HepG2 (cell line): ENCODE measurements around the gene CPO. TPM values are rescaled to one million over a fixed set of nuclear protein-coding genes. Genes with fewer than 3 reads are reported as not detected.

Source experiments
- ATAC-seq: fragments of 200-7000 bp; cut with Tn5 transposase; 3 replicates; pipeline ENCODE4 v1.9.1; 2020; ENCODE audit warnings: mild to moderate bottlenecking, moderate library complexity
- BruUV-seq: library from RNA; stranded (reverse); fragments of 400-500 nt; replicated peaks from 2 replicates; lab custom pipeline; 2021; lab: Mats Ljungman, UMichigan
- CTCF ChIA-PET: fragments of 300-600 bp; formaldehyde crosslinking; extraction: SDS; loops from one replicate; lab custom pipeline; 2021; ENCODE audit warnings: low total read pairs, inconsistent platforms, low intra/inter-chr PET ratio; lab: Yijun Ruan, JAX
- POLR2A ChIA-PET: fragments of 350-600 bp; sonication (Branson Sonifier 250); formaldehyde crosslinking; loops from one replicate; lab custom pipeline; 2020; ENCODE audit warnings: antibody characterized with exemption, inconsistent platforms; lab: Yijun Ruan, JAX
- DNase-seq: peaks from one replicate; pipeline ENCODE4 v3.0.0-alpha.2; 2015; ENCODE audit warnings: low spot score
- FAIRE-seq: peaks from 3 replicates; lab custom pipeline; 2011; peaks lifted over from hg19 to GRCh38; lab: Jason Lieb, UNC
- H2AFZ ChIP-seq: one replicate; pipeline ENCODE4 v1.6.1; 2011; ENCODE audit warnings: low read length, inconsistent platforms
- H3K27ac ChIP-seq: fragments of 300-600 bp; 3 replicates; pipeline ENCODE4 v1.8.0; 2011; ENCODE audit warnings: mixed run types, mild to moderate bottlenecking, mixed read lengths, low read length, inconsistent platforms; ENCODE audit not compliant: insufficient read depth; ENCODE audit errors: extremely low read length
- H3K27me3 ChIP-seq, 2 experiments: fragments of 200-600 bp in 1 of 2; 2 replicates in 1 of 2; 3 replicates in 1 of 2; pipeline versions ENCODE4 v1.6.0 to v1.8.0; 2011; ENCODE audit warnings: low read length in 2 of 2, mild to moderate bottlenecking in 2 of 2, moderate library complexity in 2 of 2, inconsistent platforms in 1 of 2; ENCODE audit not compliant: insufficient read depth in 2 of 2, control insufficient read depth in 1 of 2
- H3K36me3 ChIP-seq, 2 experiments: fragments of 200-600 bp in 1 of 2; replicated peaks in 1 of 2; 2 replicates in 1 of 2; 3 replicates in 1 of 2; pipeline versions ENCODE4 v1.5.1 to v1.8.0; 2011; ENCODE audit warnings: low read length in 2 of 2, inconsistent platforms in 1 of 2; ENCODE audit not compliant: insufficient read depth in 2 of 2, control insufficient read depth in 1 of 2
- H3K4me1 ChIP-seq: 2 replicates; pipeline ENCODE4 v1.5.1; 2012; ENCODE audit warnings: low read length, inconsistent platforms; ENCODE audit not compliant: insufficient read depth
- H3K4me2 ChIP-seq: 2 replicates; pipeline ENCODE4 v1.6.0; 2011; ENCODE audit warnings: low read depth, low read length, inconsistent platforms
- H3K4me3 ChIP-seq, 3 experiments: fragments of 200-600 bp in 1 of 3; sonication (generic), shearing (Covaris generic) in 1 of 3; replicated peaks in 1 of 3; 2 replicates each; pipeline ENCODE4 v1.5.1; 2011 to 2016; ENCODE audit warnings: low read length in 3 of 3, inconsistent platforms in 2 of 3, low read depth in 2 of 3, mild to moderate bottlenecking in 2 of 3, control low read depth in 1 of 3, mixed read lengths in 1 of 3; ENCODE audit not compliant: insufficient read depth in 1 of 3
- H3K79me2 ChIP-seq: one replicate; pipeline ENCODE4 v1.6.1; 2011; ENCODE audit warnings: low read length, inconsistent platforms; ENCODE audit not compliant: insufficient read depth
- H3K9ac ChIP-seq: 2 replicates; pipeline ENCODE4 v1.6.0; 2011; ENCODE audit warnings: mild to moderate bottlenecking, low read depth, low read length, inconsistent platforms; ENCODE audit not compliant: insufficient read depth
- H3K9me3 ChIP-seq: 2 replicates; pipeline ENCODE4 v1.5.1; 2012; ENCODE audit warnings: mild to moderate bottlenecking, low read length
- H4K20me1 ChIP-seq: 2 replicates; pipeline ENCODE4 v1.6.0; 2011; ENCODE audit warnings: inconsistent platforms, mild to moderate bottlenecking, low read length, moderate library complexity; ENCODE audit not compliant: insufficient read depth
- PATZ1 ChIP-seq: sonication (generic); formaldehyde crosslinking; IDR thresholded peaks from 2 replicates; pipeline ENCODE4 v1.4.0; 2020; ENCODE audit warnings: missing genetic modification reagents
- ZNF12 ChIP-seq: sonication (generic); formaldehyde crosslinking; IDR thresholded peaks from 2 replicates; pipeline ENCODE4 v1.5.0; 2020; ENCODE audit warnings: missing genetic modification reagents
- ZNF20 ChIP-seq: sonication (generic); formaldehyde crosslinking; IDR thresholded peaks from 2 replicates; pipeline ENCODE4 v1.4.0; 2020; ENCODE audit warnings: mild to moderate bottlenecking, moderate library complexity, missing genetic modification reagents
- ZNF205 ChIP-seq: IDR thresholded peaks from 2 replicates; pipeline ENCODE4 v1.6.1; 2018; ENCODE audit warnings: missing biosample characterization, missing genetic modification reagents
- ZNF710 ChIP-seq: sonication (generic); formaldehyde crosslinking; IDR thresholded peaks from 2 replicates; pipeline ENCODE4 v1.5.0; 2020; ENCODE audit warnings: mild to moderate bottlenecking, missing genetic modification reagents, borderline replicate concordance
- WGBS: methylation state at CpG from one replicate; pipeline ENCODE4 v1.1.6; 2017; ENCODE audit warnings: low lambda C conversion rate; 5-methylcytosine and 5-hydroxymethylcytosine counted together
- in situ Hi-C: cut with HindIII; loops from 2 replicates; pipeline ENCODE4 v1.10.0; 2017; ENCODE audit warnings: low pct_unique_long_range_greater_than_20kb; ENCODE audit not compliant: extremely low pct_ligation_motif_present
- intact Hi-C: fragments of 100-400 bp; cut with micrococcal nuclease; formaldehyde crosslinking; loops from one replicate; pipeline ENCODE4 v1.10.0; 2022; ENCODE audit not compliant: unreplicated experiment
- polyA plus RNA-seq, 8 experiments: library from polyadenylated mRNA; depleted of rRNA in 3 of 8; stranded (reverse) in 7 of 8; unstranded in 1 of 8; fragments of >200 nt; fragmentation: Illumina TruSeq in 4 of 8; extraction: Trizol in 4 of 8; gene quantifications; 2 replicates each; pipeline versions ENCODE4 v1.2.1 to v1.2.3, GENCODE V29; 2011 to 2016; ENCODE audit warnings: low read depth in 4 of 8, missing spikeins in 1 of 8, mixed read lengths in 1 of 8; ENCODE audit not compliant: insufficient read depth in 1 of 8
- total RNA-seq, 5 experiments: library from RNA; depleted of rRNA; stranded (reverse); fragments of >200 nt; fragmentation: Illumina TruSeq; extraction: Trizol; gene quantifications; 2 replicates each; pipeline ENCODE4 v1.2.3, GENCODE V29; 2016; ENCODE audit warnings: low read depth in 1 of 5

CPO gene
- total and polyA plus RNA-seq, 2 of the 13 experiments (the other 11 are each of a cell fraction or from before 2014, with no cell fraction given), result 0.07 TPM; not detected in 1

- H3K27me3 ChIP-seq, result no peaks in the 10 kb centered on the region
- no peak overlapping the region for H3K4me3 ChIP-seq
- no peak overlapping the region for H3K4me2 ChIP-seq
- ATAC-seq (no peak), FAIRE-seq (no peak), DNase-seq (no peak)
- no peaks in the 10 kb centered on the region for H3K36me3 ChIP-seq
- CTCF ChIA-PET, result no interaction called here
- no peak overlapping the region for H2AFZ ChIP-seq
- WGBS, result 41% methylated on average over 5 of the region's 5 CpGs
- H3K79me2 ChIP-seq, result no peaks in the 10 kb centered on the region
- POLR2A ChIA-PET, result no interaction called here
- intact Hi-C loops (no loop called here), in situ Hi-C loops (no loop called here)
- H3K4me1 ChIP-seq, result no peaks in the 10 kb centered on the region
- no peaks in the 10 kb centered on the region for H3K9me3 ChIP-seq
- no peak overlapping the region for H3K9ac ChIP-seq
- BruUV-seq, result no TSS peak
- no peak overlapping the region for H3K27ac ChIP-seq
- no peaks in the 10 kb centered on the region for H4K20me1 ChIP-seq
- TF ChIP-seq ZNF12 (CRISPR knock-in tag), result no peak
These were observed 17.8 kb upstream of the CPO start for GRCh38 chr2:206921529-206921928.

- DNase-seq (no peak), FAIRE-seq (no peak), ATAC-seq (no peak)
- no peaks in the 10 kb centered on the region for H3K79me2 ChIP-seq
- H3K36me3 ChIP-seq, result no peaks in the 10 kb centered on the region
- H3K27ac ChIP-seq, result no peak overlapping the region
- H3K27me3 ChIP-seq, result no peaks in the 10 kb centered on the region
- TF ChIP-seq ZNF20 (CRISPR knock-in tag) (no peak), ZNF205 (CRISPR knock-in tag) (no peak), PATZ1 (CRISPR knock-in tag) (no peak), ZNF710 (CRISPR knock-in tag) (no peak)
- intact Hi-C loops (no loop called here), in situ Hi-C loops (no loop called here)
- H3K4me1 ChIP-seq, result no peaks in the 10 kb centered on the region
- H3K9ac ChIP-seq, result no peak overlapping the region
- 0% methylated on average over 2 of the region's 2 CpGs for WGBS
- CTCF ChIA-PET, result no interaction called here
- no peaks in the 10 kb centered on the region for H3K9me3 ChIP-seq
- no peaks in the 10 kb centered on the region for H4K20me1 ChIP-seq
- H2AFZ ChIP-seq, result no peak overlapping the region
- H3K4me2 ChIP-seq, result no peak overlapping the region
- H3K4me3 ChIP-seq, result no peak overlapping the region
- POLR2A ChIA-PET, result no interaction called here
- BruUV-seq, result no TSS peak
These were observed 3.1 kb upstream of the CPO start for GRCh38 chr2:206935991-206936842.
